ENCODE results near the gene ATRN. TPM values are rescaled to one million over a fixed set of nuclear protein-coding genes. Genes with fewer than 3 reads are reported as not detected.

ATRN gene
- total and polyA plus RNA-seq, 2 donors (not counting 3 experiments of a cell fraction or from before 2014, with no cell fraction given) = 32.3 to 33.1 TPM

DNA sequence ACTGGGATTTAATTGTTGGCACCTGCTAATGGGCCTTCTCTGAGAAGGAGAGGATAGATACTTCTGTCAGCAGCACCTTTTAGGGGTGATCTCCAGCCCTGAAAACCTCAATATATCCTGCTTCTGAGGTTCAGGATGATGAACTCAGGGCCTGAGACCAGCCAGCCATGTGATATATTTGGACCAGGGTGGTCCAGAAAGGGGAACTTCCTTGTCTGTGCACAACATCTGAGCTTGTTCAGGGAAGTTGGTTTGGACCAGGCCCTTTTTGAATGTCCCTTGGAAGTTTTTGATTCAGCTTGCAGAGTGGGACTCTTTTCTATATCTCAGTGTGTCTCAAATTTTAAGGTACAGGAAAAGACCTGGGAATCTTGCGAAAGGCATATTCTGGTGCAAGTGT is 106.5 kb downstream of the ATRN start:
- FAIRE-seq = no peak
- Histone ChIP-seq H3K9ac (replicated peaks; ENCODE audit: extremely low read depth, insufficient read depth, low read length) (no peak overlapping the region), H4K20me1 (replicated peaks; ENCODE audit: control insufficient read depth, extremely low read depth, insufficient read depth, low read length) (no peaks in the 10 kb centered on the region), H3K27ac (ENCODE audit: insufficient read depth, low read depth, low read length) (no peak overlapping the region), H3K9me1 (replicated peaks; ENCODE audit: control insufficient read depth, extremely low read depth, insufficient read depth, low read length) (no peaks in the 10 kb centered on the region), H3K79me2 (ENCODE audit: control insufficient read depth, insufficient read depth, low read length) (no peaks in the 10 kb centered on the region), H3K9me3 (replicated peaks; ENCODE audit: control insufficient read depth, insufficient read depth, low read length) (no peaks in the 10 kb centered on the region), H3K4me3 (replicated peaks in 1 of 3; ENCODE audit: insufficient read depth in 1 of 3, low read depth in 1 of 3, low read length in 3 of 3) (no peak overlapping the region), H3K27me3 (ENCODE audit: control insufficient read depth in 2 of 2, insufficient read depth in 2 of 2, low read length in 2 of 2) (no peaks in the 10 kb centered on the region), H3K4me2 (ENCODE audit: insufficient read depth, low read length) (no peak overlapping the region), H3K4me1 (ENCODE audit: control insufficient read depth, extremely low read depth, insufficient read depth, low read length) (no peaks in the 10 kb centered on the region), H2AFZ (ENCODE audit: low read depth, low read length) (no peak overlapping the region), H3K36me3 (ENCODE audit: control insufficient read depth in 2 of 2, extremely low read depth in 1 of 2, insufficient read depth in 2 of 2, low read length in 2 of 2) (peaks cover 3 to 4% of the 10 kb centered on the region in 2 experiments)
- intact Hi-C loops (cut with micrococcal nuclease) = no loop called here
- no peak for DNase-seq (ENCODE audit: low read depth, low spot score)
- BruUV-seq (replicated peaks) = no TSS peak
- ChIA-PET POLR2A (no interaction called here), CTCF (interaction anchor here (8.2 kb wide), 1 partner anchor 14 kb away, joined by 49 read pairs; no protein-coding TSS in a partner anchor)
- dilution Hi-C loops (cut with MboI; ENCODE audit: extremely low pct_ligation_motif_present, low sequenced_read_pairs) = no loop called here
- no peak for TF ChIP-seq JUN (IDR thresholded peaks at IDR 0.05; ENCODE audit: borderline replicate concordance, insufficient read depth, insufficient read length, low read depth)
- TF ChIP-seq POLR2AphosphoS5 (IDR thresholded peaks at IDR 0.05; ENCODE audit: insufficient read depth, low read depth, low read length) = no peak
- no peak for TF ChIP-seq GATA2 (IDR thresholded peaks at IDR 0.05; ENCODE audit: insufficient read depth, insufficient read length, low read depth, low read length)

DNA sequence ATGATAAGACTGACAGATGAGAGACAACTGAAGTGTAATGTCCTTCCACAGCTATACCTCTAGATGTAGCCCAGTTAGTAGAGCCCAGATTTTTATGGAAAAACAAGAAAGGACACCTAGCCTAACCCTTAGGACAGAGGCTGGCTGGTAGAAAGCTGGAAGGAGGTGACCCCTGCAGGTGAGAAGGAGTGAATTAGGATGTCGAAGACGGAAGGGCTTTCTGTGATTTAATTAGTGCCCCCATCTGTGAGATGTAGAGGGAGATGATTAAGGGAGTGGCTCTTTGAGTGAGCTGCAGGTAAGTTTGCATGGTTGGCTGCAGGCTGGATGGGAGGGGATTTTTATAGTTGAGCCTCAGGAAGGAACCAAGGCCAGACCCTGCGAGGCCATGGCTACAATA is 109.6 kb downstream of the ATRN start:
- POLR2A ChIA-PET = no interaction called here
- no peaks in the 10 kb centered on the region for H3K4me1 ChIP-seq (ENCODE audit: control insufficient read depth, extremely low read depth, insufficient read depth, low read length)
- peaks cover 5 to 12% of the 10 kb centered on the region in 2 experiments for H3K36me3 ChIP-seq (ENCODE audit: control insufficient read depth in 2 of 2, extremely low read depth in 1 of 2, insufficient read depth in 2 of 2, low read length in 2 of 2)
- H3K4me3 ChIP-seq (replicated peaks in 1 of 3; ENCODE audit: insufficient read depth in 1 of 3, low read depth in 1 of 3, low read length in 3 of 3) = no peak overlapping the region
- intact Hi-C loops (cut with micrococcal nuclease) = no loop called here
- no peaks in the 10 kb centered on the region for H3K27me3 ChIP-seq (ENCODE audit: control insufficient read depth in 2 of 2, insufficient read depth in 2 of 2, low read length in 2 of 2)
- H3K9me1 ChIP-seq (replicated peaks; ENCODE audit: control insufficient read depth, extremely low read depth, insufficient read depth, low read length) = no peaks in the 10 kb centered on the region
- FAIRE-seq = no peak
- DNase-seq (ENCODE audit: low read depth, low spot score) = no peak
- no peaks in the 10 kb centered on the region for H3K79me2 ChIP-seq (ENCODE audit: control insufficient read depth, insufficient read depth, low read length)
- BruUV-seq (replicated peaks) = no TSS peak
- H3K9ac ChIP-seq (replicated peaks; ENCODE audit: extremely low read depth, insufficient read depth, low read length) = no peak overlapping the region
- H3K9me3 ChIP-seq (replicated peaks; ENCODE audit: control insufficient read depth, insufficient read depth, low read length) = no peaks in the 10 kb centered on the region
- H4K20me1 ChIP-seq (replicated peaks; ENCODE audit: control insufficient read depth, extremely low read depth, insufficient read depth, low read length) = no peaks in the 10 kb centered on the region
- CTCF ChIA-PET = interaction anchor here (8.2 kb wide), 1 partner anchor 17 kb away, joined by 49 read pairs; no protein-coding TSS in a partner anchor
- no peak overlapping the region for H3K4me2 ChIP-seq (ENCODE audit: insufficient read depth, low read length)
- dilution Hi-C loops (cut with MboI; ENCODE audit: extremely low pct_ligation_motif_present, low sequenced_read_pairs) = no loop called here
- no peak overlapping the region for H3K27ac ChIP-seq (ENCODE audit: insufficient read depth, low read depth, low read length)
- H2AFZ ChIP-seq (ENCODE audit: low read depth, low read length) = no peak overlapping the region
- TF ChIP-seq POLR2A (IDR thresholded peaks at IDR 0.05; ENCODE audit: low read depth, low read length) (no peak), MYC (IDR thresholded peaks at IDR 0.05; ENCODE audit: low read depth, low read length) (no peak), JUN (IDR thresholded peaks at IDR 0.05; ENCODE audit: borderline replicate concordance, insufficient read depth, insufficient read length, low read depth) (no peak), GATA2 (IDR thresholded peaks at IDR 0.05; ENCODE audit: insufficient read depth, insufficient read length, low read depth, low read length) (no peak), FOS (IDR thresholded peaks at IDR 0.05; ENCODE audit: borderline replicate concordance, insufficient read depth, low read length) (no peak), POLR2AphosphoS5 (IDR thresholded peaks at IDR 0.05; ENCODE audit: insufficient read depth, low read depth, low read length) (no peak), EZH2 (IDR thresholded peaks at IDR 0.05; ENCODE audit: borderline replicate concordance, low read depth, low read length, severe bottlenecking) (no peak)
- TF ChIP-seq, protein P1, sequence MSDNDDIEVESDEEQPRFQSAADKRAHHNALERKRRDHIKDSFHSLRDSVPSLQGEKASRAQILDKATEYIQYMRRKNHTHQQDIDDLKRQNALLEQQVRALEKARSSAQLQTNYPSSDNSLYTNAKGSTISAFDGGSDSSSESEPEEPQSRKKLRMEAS (IDR thresholded peaks at IDR 0.05; ENCODE audit: insufficient read depth, insufficient read length) = no peak
- TF ChIP-seq, protein P2, sequence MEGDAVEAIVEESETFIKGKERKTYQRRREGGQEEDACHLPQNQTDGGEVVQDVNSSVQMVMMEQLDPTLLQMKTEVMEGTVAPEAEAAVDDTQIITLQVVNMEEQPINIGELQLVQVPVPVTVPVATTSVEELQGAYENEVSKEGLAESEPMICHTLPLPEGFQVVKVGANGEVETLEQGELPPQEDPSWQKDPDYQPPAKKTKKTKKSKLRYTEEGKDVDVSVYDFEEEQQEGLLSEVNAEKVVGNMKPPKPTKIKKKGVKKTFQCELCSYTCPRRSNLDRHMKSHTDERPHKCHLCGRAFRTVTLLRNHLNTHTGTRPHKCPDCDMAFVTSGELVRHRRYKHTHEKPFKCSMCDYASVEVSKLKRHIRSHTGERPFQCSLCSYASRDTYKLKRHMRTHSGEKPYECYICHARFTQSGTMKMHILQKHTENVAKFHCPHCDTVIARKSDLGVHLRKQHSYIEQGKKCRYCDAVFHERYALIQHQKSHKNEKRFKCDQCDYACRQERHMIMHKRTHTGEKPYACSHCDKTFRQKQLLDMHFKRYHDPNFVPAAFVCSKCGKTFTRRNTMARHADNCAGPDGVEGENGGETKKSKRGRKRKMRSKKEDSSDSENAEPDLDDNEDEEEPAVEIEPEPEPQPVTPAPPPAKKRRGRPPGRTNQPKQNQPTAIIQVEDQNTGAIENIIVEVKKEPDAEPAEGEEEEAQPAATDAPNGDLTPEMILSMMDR (IDR thresholded peaks at IDR 0.05; ENCODE audit: extremely low read depth in 1 of 2, insufficient read depth in 1 of 2, low read depth in 1 of 2, low read length in 2 of 2) = no peak
